Cardiac fibroblast (primary cell): ENCODE results near the gene SGPL1.

Experiments used
- DNase-seq, 2 donors: peaks; one replicate each; pipeline versions ENCODE4 v3.0.0 to v3.0.0-alpha.2; 2010; ENCODE audit warnings: low read depth in 2 of 2
- H3K4me3 ChIP-seq, 2 donors: replicated peaks in 1 of 2; 1 replicate in 1 of 2; 2 replicates in 1 of 2; pipeline ENCODE4 v1.5.1; 2011; ENCODE audit warnings: low read depth in 2 of 2, low read length in 2 of 2, mild to moderate bottlenecking in 2 of 2, moderate library complexity in 1 of 2
- TF ChIP-seq, protein P1 (sequence below): IDR thresholded peaks from one replicate; pipeline ENCODE4 v1.5.1; 2011; ENCODE audit warnings: low read depth, mild to moderate bottlenecking, low read length, inconsistent platforms

The SGPL1 gene

DNA sequence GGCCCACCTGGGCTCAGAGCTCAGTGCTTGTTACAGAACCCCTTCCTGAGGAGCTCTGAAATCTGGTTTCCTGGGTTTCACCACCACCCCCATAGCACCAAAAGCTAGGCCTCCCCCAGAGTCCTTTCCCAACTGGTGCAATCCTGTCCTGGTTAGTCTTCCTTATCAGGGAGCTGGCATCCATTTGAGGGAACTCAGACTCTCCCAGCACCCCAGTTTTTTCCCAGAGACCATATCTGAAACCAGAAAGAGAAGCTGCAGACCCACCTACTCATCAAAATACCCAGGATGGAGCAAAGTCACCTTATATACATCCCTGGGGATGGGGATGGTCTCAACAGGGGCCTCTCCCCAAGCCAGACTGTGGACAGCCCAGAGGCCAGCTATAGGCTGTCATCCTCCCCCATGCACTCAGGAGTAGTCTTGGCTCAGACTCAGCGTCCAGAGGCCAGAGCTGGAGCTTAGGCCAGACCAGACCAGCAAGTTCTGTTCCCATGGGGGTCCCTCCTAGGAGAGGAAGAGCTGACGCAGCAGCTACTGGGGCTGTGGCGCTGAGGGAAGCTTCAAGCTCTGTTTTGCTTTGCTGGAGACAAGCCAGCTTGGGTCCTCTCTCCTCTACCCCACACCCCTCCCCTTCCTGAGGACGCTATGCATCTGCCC, 33.5 kb upstream of the SGPL1 start:
- peak; percentile 13 to 24 for DNase-seq
- H3K4me3 ChIP-seq = no peak overlapping the region
- TF ChIP-seq, protein P1, sequence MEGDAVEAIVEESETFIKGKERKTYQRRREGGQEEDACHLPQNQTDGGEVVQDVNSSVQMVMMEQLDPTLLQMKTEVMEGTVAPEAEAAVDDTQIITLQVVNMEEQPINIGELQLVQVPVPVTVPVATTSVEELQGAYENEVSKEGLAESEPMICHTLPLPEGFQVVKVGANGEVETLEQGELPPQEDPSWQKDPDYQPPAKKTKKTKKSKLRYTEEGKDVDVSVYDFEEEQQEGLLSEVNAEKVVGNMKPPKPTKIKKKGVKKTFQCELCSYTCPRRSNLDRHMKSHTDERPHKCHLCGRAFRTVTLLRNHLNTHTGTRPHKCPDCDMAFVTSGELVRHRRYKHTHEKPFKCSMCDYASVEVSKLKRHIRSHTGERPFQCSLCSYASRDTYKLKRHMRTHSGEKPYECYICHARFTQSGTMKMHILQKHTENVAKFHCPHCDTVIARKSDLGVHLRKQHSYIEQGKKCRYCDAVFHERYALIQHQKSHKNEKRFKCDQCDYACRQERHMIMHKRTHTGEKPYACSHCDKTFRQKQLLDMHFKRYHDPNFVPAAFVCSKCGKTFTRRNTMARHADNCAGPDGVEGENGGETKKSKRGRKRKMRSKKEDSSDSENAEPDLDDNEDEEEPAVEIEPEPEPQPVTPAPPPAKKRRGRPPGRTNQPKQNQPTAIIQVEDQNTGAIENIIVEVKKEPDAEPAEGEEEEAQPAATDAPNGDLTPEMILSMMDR = no peak

DNA sequence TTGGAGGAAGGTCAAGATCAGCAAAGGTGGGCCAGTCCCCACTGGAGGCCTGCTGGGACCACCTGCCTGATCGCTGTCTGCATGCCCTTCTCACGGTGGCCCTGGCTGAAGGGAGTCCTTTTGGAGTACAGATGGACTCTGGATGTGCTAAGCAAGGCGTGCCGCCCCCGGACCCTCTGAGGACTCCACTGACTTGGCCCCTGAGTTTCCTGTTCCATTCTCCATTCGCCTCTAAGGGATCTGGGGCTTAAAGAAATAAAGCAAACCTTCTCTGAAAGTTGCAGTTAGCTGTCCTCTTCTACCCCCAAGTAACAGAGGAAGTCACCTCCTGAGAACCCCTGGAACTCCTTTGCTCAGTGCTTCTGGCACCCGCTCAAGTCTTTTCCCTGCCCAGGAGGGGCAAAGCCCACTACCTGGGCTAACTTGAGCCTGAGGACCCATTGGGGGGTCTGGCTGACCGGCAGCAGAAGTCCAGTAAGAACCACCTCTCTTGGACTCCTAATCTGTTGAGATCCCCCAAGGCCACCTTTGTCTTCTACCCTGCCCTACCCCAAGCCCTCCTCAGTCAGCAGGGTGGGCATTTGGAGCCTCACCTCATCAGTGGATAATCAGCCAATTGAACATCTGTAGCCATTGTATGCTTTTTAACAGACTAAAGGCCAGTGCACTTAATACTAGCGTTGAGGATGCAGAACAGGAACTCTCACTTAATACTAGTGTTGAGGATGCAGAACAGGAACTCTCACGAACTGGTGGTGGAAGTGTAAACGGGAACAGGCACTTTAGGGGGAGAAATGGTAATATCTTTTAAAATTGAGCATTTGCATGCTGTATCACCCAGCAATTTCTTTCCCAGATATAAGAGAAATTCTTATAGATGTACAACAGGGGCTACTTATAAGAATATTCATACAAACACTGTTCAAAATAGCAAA, 32.7 kb upstream of the SGPL1 start:
- TF ChIP-seq, protein P1 = no peak
- no peak for DNase-seq
- H3K4me3 ChIP-seq = no peak overlapping the region

DNA sequence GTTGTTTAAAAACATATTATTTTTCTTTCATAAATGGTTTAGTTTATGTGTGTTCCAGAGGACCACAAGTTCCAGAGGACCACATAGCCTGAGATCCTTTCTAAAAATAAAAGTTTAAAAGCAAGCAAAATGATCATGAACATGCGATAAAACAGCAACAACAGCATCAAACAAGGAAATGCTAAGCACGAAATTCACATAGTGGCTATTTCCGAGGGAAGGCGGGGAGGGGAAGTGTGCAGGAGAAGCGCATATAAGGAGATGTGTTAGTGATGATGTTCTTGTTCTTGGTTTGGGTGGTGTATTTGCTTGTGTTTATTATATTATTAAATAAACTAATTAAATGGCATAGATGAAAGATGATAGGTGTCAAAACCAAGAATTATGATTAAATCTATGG, 31.7 kb upstream of the SGPL1 start:
- no peak for DNase-seq
- TF ChIP-seq, protein P1 = no peak
- H3K4me3 ChIP-seq = no peak overlapping the region

DNA sequence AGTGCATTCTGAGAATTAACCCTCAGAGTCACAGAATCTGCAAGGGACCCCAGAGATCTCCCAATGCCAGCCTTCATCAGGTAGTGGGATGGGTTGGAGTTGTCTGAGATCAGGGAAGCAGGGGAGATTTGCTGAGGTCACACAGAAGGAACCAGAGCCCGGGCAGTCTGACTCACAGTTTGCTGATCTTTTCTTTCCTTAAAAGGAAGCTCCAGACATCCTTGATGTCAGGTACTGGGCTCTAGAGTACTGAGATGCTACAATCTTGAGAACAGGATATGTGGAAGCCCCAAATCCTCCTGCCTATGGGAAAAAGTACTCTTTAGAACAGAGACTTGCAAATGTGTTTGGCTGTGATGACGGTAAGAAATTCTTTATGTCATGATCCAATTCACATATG, 31.3 kb upstream of the SGPL1 start:
- H3K4me3 ChIP-seq = no peak overlapping the region
- DNase-seq = peak in 1 of 2 donors; percentile 21
- TF ChIP-seq, protein P1 = no peak

DNA sequence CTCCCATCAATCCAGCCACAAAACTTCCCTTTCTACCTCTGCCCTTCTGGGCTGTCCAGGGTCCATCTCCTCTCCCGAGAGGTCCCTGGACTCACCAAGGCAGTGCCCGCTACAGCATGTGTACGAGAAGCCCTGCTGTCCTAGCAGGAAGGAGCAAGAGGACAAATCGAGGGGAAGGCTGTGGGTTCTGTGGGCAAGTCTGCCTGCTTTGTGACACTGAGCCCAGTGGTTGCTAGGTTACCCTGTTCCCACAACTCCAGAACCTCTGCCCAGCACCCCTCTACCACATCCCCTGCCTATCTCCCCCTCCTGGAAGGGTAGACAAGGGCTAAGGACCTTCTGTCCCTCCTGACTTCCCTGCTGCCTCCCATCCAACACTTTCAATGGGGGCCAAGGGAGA, 30.6 kb upstream of the SGPL1 start, which contains the start of gene TBATA:
TBATA (minus strand) TSS at position 188 of the 400 bp plus-strand sequence. CDS start 1,998 bp downstream, outside the sequence.
- H3K4me3 ChIP-seq = no peak within 1 kb of the TSS
- DNase-seq = no peak
- TF ChIP-seq, protein P1 = no peak

DNA sequence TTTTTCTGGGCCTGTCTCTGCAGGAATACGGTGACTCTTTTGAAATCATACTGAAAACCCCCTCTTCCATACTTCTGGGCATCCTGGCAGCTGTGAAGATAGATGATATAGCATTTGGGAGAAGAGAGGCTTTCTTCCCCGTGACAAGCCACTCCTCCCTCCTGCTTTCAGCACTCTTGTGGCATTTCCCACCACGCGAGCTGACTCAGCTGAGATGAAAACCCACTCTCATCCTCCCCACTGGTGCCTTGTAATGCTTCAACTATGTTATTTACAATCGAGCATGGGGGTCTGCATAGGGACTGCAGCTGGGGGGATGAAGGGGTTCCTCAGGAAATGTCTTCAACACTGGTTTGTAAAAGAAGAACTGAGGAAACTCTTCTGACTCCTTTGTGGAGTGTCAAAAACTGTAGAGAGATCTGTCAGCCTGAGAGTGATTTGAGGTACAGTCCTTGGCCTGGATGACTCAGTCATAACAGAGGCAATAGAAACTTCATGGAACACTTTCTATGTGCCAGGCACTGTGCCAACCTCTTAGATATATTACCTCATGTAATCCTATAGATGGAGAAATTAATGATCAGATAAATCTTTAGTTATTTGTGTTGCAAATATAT, 28.8 kb upstream of the SGPL1 start:
- H3K4me3 ChIP-seq = no peak overlapping the region
- peak in 1 of 2 donors; percentile 9 for DNase-seq
- TF ChIP-seq, protein P1 = no peak
